GM19452 (cell line): ENCODE data around the gene ZFPM1.

Experiments
- ATAC-seq: cut with Tn5 transposase; IDR thresholded peaks from one replicate; pipeline ENCODE4 v1.9.1; 2021; ENCODE audit not compliant: unreplicated experiment

Gene ZFPM1

DNA sequence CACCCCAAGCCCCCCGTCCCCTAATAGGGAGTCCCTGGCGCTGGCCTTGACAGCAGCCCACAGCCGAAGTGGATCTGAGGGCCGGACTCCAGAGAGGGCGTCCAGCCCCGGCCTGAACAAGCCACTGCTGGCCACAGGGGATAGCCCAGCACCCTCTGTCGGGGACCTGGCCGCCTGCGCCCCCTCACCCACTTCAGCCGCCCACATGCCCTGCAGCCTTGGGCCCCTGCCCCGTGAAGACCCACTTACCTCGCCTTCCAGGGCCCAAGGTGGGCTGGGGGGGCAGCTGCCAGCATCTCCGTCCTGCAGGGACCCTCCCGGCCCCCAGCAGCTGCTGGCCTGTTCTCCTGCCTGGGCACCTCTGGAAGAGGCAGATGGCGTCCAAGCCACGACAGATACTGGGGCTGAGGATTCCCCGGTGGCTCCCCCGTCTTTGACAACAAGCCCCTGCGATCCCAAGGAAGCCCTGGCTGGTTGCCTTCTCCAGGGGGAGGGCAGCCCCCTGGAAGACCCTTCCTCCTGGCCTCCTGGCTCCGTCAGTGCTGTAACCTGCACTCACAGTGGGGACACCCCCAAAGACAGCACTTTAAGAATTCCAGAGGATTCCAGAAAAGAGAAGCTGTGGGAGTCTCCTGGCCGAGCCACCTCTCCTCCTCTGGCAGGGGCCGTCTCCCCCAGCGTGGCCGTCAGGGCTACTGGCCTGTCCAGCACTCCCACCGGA, 19.3 kb upstream of the ZFPM1 start:
- no peak for ATAC-seq

DNA sequence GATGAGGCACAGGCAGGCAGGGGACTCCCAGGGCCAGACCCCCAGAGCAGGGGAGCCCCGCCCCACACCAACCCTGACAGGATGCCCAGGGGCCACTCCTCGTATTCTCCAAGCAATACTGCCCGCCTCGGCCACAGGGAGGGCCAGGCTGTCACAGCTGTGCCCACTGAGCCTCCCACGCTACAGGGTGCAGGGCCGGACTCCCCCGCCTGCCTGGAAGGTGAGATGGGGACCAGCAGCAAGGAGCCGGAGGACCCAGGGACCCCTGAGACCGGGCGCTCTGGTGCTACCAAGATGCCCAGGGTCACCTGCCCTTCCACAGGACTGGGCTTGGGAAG, 18.8 kb upstream of the ZFPM1 start:
- no peak for ATAC-seq

DNA sequence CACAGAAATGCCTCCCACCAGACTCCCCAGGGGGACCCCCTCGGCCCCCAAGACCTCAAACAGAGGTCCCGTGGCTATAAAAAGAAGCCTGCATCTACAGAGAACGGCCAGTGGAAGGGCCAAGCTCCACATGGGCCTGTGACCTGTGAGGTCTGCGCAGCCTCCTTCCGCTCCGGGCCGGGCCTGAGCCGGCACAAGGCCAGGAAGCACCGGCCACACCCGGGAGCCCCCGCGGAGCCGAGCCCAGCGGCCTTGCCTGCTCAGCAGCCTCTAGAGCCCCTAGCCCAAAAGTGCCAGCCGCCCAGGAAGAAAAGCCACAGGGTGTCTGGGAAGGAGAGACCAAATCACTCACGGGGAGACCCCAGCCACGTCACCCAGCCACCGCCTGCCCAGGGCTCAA, 18.3 kb upstream of the ZFPM1 start:
- no peak for ATAC-seq

DNA sequence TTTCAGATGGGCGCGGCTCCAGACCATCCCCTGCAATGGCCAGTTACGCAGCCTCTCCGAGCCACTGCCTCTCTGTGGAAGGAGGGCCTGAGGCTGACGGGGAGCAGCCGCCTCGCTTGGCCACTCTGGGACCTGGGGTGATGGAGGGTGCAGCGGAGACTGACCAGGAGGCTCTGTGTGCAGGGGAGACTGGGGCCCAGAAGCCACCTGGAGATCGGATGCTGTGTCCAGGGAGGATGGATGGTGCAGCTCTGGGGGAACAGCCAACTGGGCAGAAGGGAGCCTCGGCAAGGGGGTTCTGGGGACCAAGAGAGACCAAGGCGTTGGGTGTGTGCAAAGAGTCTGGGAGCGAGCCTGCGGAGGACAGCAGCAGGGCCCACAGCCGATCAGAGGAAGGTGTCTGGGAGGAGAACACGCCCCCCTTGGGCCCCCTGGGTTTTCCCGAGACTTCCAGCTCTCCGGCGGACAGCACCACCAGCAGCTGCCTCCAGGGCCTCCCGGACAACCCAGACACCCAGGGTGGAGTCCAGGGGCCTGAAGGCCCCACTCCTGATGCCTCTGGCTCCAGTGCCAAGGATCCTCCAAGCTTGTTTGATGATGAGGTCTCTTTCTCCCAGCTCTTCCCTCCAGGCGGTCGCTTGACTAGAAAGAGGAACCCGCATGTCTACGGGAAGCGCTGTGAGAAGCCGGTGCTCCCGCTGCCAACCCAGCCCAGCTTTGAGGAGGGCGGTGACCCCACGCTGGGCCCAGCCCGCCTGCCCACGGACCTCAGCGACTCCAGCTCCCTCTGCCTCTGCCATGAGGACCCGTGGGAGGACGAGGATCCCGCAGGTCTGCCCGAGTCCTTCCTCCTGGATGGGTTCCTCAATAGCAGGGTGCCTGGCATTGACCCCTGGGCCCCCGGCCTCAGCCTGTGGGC, 17.4 kb upstream of the ZFPM1 start:
- no peak for ATAC-seq

DNA sequence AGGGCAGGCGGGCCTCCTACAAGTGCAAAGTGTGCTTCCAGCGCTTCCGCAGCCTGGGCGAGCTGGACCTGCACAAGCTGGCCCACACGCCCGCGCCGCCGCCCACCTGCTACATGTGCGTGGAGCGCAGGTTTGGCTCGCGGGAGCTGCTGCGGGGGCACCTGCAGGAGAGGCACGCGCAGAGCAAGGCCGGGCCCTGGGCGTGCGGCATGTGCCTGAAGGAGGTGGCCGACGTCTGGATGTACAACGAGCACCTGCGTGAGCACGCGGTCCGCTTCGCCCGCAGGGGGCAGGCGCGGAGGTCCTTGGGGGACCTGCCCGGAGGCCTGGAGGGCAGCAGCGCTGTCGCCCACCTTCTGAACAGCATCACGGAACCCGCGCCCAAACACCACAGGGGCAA, 16.3 kb upstream of the ZFPM1 start:
- no peak for ATAC-seq

DNA sequence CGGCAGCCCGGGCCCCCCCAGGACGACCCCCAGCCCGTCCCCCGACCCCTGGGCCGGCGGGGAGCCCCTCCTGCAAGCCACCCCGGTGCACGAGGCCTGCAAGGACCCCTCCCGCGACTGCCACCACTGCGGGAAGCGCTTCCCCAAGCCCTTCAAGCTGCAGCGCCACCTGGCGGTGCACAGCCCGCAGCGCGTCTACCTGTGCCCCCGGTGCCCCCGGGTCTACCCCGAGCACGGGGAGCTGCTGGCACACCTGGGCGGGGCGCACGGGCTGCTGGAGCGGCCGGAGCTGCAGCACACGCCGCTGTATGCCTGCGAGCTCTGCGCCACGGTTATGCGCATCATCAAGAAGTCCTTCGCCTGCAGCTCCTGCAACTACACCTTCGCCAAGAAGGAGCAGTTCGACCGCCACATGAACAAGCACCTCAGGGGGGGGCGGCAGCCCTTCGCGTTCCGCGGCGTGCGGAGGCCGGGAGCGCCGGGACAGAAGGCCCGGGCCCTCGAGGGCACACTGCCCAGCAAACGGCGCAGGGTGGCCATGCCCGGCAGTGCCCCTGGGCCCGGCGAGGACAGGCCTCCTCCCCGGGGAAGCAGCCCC, 15.6 kb upstream of the ZFPM1 start:
- no peak for ATAC-seq

DNA sequence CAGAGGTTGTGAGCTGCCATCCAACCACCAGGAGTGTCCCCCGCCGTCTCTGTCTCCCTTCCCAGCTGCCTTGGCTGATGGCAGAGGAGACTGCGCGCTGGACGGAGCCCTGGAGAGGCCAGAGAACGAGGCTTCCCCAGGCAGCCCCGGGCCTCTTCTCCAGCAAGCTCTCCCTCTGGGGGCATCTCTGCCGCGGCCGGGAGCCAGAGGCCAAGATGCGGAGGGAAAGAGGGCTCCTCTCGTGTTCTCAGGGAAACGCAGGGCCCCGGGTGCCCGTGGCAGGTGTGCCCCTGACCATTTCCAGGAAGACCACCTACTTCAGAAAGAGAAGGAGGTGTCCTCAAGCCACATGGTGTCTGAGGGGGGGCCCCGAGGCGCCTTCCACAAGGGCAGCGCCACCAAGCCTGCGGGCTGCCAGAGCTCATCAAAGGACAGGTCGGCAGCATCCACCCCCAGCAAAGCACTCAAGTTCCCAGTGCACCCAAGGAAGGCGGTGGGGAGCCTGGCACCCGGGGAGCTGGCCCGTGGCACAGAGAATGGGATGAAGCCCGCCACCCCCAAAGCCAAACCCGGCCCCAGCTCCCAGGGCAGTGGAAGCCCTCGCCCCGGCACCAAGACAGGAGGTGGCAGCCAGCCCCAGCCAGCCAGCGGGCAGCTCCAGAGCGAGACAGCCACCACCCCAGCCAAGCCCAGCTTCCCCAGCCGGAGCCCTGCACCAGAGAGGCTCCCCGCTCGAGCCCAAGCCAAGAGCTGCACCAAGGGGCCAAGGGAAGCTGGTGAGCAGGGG, 14.8 kb upstream of the ZFPM1 start:
- ATAC-seq: no peak

DNA sequence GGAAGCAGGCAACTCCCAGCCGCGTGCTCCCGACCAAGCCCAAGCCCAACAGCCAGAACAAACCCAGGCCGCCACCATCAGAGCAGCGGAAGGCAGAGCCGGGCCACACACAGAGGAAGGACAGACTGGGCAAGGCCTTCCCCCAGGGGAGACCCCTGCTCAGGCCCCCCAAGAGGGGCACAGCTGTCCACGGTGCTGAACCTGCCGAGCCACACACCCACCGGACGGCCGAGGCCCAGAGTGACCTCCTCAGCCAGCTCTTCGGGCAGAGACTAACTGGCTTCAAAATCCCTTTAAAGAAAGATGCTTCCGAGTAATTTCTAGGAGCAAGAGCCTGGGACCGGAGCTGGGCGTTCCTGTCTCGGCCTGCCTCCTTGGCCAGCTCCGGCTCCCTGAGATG, 14.1 kb upstream of the ZFPM1 start:
- no peak for ATAC-seq

DNA sequence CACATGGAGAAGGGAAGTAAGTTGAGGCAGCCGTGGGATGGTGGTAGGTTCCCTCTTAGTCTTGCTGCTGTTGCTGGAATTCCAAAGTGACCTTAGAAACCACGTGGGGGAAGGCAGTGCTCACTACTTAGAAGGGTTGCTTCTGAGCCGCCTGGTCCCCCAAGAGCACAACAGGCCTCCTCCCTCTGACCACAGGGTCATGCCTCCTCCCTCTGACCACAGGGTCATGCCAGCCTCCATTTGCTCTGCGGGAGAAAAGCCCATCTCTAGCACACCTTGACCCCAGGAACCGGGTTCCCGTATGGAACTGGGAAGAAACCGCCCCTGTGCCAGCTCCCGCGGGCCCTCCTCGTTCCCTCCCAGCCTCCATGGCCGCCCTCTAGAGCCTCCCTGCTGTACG, 13.4 kb upstream of the ZFPM1 start:
- no peak for ATAC-seq

DNA sequence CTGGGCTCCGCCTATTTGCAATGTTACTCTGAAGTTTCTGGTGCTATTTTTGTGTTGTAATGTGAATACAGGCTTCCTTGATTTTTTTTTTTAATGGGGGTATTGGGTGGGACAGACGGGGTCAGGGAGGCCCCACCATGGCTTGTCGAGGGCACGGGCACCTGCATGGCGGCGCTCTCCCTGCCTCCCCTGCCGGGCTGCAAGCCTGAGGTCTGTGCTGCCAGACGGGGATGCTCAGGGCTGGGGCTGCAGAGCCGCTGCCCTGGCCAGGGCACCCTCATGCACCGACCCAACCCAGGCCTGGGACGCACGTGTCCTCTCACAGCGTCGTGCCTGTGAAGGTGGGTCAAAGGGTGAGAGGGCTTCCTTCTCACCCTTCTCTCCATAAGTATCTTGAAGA, 13.0 kb upstream of the ZFPM1 start:
- ATAC-seq: no peak

DNA sequence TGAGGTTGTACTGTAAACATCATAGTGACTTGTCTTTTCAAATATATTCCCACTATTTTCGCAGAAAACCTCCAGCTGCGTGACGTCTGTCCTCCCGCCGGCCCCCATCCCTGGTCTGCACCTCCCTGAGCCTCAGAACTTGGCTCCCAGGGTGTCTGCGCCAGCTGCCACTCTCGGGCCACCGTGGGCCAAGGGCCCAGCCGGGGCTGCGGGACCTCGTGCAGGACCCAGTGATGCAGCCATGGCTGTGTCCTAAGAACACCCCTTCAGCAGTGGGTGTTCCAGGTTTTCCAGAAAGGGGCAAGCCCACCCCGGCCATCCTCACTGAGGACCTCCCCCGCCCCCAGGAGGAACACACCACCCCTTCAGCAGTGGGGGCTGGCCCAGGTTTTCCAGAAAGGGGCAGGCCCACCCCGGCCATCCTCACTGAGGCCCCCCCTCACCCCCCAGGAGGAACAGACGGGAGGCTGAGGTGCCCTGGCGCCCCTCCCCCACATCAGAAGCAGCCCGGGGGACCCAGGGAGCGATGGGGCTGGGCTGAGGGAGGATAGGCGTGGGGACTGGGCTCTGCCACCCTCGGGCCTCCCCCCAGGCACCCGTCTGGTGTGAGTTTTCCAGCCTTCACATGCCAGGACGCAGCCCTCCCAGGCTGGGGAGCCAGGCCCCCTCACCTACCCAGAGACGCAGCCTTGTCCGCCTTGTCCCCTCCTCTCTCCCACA, 12.2 kb upstream of the ZFPM1 start:
- no peak for ATAC-seq

DNA sequence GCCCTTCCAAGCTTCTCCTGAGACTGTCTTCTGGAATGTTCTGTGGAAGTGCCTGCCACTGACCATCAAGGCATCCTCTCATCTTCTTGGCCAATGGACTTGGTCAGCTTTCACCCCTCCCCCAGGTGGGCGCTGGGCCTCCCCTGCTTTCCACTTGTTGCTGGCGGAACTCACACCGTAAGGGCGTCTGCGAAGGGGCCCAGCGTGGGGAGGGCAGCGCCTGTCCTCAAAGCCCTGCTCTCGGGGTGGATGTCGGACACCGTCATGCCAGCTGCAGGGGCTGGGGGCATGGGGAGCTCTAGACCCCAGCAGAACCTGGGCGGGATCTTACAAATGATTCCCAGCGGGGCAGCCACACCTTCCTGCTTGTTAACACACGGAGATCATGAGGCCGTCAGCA, 11.6 kb upstream of the ZFPM1 start:
- ATAC-seq: no peak

DNA sequence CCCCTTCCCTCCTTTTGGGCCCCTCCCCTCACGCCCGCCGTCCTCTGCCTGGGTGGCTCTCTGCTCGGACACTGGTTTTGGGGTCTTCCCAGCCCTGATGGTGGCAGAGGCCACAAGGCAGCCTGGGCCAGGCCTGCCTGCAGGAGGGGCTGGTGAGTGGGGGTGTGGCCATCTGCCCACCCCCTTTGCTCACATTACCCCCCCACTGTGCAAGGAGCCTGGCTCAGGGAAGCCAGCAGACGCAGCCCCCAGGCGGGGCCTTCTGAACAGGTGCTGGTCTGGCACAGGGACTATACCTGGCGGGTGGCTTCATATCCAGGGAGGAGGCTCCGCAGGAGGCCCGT, 10.7 kb upstream of the ZFPM1 start:
- ATAC-seq: no peak

DNA sequence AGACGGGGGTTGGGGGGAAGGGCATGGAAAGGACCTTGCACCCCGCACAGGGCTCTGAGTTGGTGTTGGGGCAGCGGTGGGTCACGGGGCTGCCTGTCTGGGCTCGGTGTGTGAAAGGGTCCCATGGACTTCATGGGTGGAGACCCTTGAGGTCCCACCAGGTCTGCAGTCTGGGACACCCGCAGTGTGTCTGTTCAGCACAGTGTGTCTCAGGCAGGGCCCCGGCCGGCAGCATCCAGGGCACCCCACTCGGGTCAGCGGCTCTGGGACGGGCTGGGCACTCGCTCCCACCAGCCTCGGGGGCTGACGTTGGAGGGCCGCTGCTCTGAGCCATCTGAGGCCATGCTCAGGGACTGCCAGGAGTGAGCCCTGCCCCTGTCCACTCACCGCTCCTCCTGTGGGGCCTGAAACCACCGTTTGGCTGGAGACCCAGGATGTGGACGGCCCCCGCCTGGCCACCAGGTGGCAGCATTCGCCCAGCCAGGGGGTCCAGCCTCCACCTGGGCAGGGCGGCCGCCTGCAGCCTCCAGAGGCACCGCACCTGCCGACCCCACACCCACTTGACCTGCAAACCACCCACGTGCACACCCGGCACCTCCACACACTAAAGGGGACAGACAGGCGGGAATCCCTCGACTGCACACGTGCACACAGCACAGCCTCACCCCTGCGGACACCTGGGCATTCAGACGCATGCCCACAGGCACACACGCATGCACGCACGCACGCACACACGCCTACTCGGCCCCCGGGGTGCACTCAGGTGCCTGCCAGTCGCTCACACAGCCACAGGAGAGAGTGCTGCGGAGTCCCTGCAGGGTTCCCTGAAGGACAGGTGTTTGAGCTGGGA, 10.1 kb upstream of the ZFPM1 start:
- ATAC-seq: no peak

DNA sequence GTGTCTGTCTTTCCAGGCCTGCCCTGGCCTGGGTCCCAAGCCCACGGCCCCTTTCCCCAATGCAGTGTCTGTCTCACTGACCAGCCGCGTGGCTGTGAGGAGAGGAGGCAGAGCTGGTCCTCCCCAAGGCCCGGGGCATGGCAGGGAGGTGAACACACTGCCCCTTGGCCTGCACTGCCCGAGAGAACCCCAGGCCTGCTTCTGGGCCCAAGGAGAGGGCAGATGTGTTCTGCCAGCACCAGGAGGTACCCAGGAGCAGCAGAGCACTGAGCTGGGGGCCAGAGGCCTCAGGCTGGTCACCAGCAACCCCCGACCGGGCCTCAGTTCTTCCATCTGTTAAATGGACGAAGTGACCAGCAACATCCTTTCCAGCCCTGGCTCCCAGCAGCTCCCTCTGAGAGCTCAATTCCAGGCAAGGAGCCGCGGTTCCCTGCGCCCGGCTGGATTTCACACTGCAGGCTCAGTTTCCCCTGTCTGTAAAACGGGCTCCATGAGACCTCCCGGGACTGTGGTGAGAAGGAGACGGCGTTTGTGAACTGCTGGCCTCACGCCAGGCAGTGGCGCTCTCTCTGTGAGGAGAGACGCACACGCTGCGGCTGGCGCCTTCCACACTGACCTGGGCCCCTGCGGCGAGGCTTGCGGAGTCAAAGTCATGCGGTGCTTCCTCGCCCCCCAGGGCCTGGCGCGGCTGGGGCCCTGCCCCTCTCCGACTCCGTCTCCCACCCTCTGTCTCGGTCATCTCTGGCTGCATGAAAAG, 8.1 kb upstream of the ZFPM1 start:
- ATAC-seq: no peak

DNA sequence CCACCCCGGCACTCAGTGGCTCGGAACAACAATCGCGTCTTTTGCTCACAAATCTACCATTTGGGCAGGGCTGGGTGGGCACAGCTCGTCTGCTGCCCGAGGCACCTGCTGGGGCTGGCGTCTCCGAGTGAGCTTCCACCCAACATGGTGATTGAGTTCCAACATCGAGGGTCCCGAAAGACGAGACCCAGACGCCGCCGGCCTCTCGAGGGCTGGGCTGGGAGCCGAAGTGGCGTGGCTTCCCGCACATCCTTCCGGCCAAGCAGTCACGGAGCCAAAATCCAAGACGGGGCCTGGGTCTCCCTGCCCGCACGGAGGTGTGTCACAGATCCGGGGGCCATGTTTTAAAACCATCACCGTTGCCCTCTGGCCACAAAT, 7.5 kb upstream of the ZFPM1 start:
- no peak for ATAC-seq

DNA sequence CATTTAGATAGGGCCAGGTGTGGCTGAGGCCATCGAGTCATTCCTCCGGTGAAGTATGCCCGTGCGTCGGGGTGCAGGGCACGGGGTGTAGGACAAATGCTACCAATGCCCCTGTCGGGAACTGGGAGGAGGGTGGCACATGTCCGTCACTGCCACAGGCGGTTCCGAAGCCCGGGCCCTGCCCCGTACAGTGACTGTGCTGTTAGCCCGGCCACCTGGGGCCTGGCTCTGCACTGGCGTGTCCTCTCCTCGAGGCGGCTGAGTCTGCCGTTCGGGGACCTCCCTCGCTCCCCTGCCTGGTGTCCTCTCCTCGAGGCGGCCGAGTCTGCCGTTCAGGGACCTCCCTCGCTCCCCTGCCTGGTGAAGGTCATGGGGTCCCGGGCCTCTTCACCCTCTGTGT, 7.0 kb upstream of the ZFPM1 start:
- ATAC-seq: no peak

DNA sequence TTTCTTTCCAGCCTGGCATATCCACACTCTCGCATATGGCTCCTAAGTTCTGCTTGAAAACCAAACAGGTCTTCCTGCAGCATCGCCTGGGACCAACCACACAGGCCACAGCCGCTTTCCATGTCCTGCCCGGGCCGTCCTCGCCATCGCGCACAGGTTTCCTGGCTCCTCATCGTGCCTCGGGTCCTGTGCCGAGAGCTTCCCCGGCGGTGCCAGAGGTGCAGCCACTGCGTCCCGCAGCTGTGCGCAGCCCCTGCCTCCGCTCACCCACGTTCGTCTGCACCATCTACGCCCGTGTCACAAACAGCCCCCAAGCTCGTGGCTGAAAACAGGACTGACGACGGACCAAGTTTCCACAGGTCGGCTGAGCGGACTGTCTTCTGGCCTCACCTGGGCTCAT, 6.3 kb upstream of the ZFPM1 start:
- ATAC-seq: no peak

DNA sequence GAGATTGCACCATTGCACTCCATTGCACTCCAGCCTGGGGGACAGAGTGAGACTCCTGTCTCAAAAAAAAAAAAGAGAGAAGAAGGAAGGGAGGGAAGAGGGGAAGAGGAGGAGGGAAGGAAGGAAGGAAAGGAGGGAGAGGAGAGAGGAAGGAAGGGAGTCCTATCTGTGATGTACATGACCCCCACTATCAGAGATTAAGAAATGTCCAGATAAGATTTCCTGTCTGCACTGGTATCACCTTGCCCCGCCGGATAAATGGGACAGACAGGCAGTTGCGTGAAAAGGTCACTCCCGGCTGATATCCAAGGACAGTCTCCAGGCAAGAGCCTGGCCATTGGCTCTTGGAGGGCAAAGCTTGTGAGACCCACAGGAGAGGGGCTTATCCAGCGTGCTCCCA, 5.2 kb upstream of the ZFPM1 start:
- no peak for ATAC-seq
